Bronchial epithelial cell (primary cell): ENCODE data around the gene DSCAML1. TPM values are rescaled to one million over a fixed set of nuclear protein-coding genes. Genes with fewer than 3 reads are reported as not detected.

Experiments used
- DNase-seq: peaks from one replicate; pipeline ENCODE4 v3.0.0-alpha.2; 2010; ENCODE audit warnings: low read depth
- FAIRE-seq: peaks from 2 replicates; lab custom pipeline; 2011; peaks lifted over from hg19 to GRCh38; lab: Jason Lieb, UNC
- H3K27me3 ChIP-seq: 2 replicates; pipeline ENCODE4 v1.5.1; 2011; ENCODE audit warnings: low read length; ENCODE audit not compliant: control insufficient read depth, insufficient read depth
- H3K36me3 ChIP-seq: 2 replicates; pipeline ENCODE4 v1.5.1; 2011; ENCODE audit warnings: low read length; ENCODE audit not compliant: control insufficient read depth, insufficient read depth
- H3K4me3 ChIP-seq: 2 replicates; pipeline ENCODE4 v1.5.1; 2011; ENCODE audit warnings: mild to moderate bottlenecking, low read depth, low read length, control low read depth
- total RNA-seq: library from RNA; depleted of rRNA; stranded (reverse); fragments of >200 nt; gene quantifications from 2 replicates; pipeline ENCODE4 v1.2.1, GENCODE V29; 2014
- TF ChIP-seq, protein P1 (sequence below): IDR thresholded peaks from 2 replicates; pipeline ENCODE4 v1.5.1; 2011; ENCODE audit warnings: mild to moderate bottlenecking, moderate library complexity, low read length, control low read depth, inconsistent platforms; ENCODE audit not compliant: insufficient read depth, severe bottlenecking

The DSCAML1 gene
- total RNA-seq, 1 donor from 2014 or later: under 0.01 TPM

DNA sequence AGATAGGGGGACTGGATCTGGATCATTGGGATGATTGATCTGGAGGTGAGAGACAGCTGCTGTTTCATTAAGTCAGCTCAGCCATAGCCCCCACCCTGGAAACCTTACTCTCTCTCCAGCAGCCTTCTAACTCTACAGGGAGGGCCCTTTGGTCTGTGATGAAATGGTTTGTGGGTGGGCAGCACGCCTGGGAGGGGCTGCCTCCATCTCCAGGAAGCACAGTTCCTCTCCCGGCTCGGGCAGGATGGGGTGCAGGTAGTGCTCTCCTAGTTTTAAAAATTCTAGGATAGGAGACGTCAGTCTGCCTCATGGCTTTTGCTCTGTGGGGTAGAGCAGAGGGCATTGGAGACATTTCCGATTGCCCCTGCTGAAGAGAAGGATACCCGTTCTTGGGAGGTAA, 379.7 kb downstream of the DSCAML1 start:
- no peaks in the 10 kb centered on the region for H3K36me3 ChIP-seq
- peaks cover 4% of the 10 kb centered on the region for H3K27me3 ChIP-seq
- FAIRE-seq: no peak
- no peak for DNase-seq
- TF ChIP-seq, protein P1, sequence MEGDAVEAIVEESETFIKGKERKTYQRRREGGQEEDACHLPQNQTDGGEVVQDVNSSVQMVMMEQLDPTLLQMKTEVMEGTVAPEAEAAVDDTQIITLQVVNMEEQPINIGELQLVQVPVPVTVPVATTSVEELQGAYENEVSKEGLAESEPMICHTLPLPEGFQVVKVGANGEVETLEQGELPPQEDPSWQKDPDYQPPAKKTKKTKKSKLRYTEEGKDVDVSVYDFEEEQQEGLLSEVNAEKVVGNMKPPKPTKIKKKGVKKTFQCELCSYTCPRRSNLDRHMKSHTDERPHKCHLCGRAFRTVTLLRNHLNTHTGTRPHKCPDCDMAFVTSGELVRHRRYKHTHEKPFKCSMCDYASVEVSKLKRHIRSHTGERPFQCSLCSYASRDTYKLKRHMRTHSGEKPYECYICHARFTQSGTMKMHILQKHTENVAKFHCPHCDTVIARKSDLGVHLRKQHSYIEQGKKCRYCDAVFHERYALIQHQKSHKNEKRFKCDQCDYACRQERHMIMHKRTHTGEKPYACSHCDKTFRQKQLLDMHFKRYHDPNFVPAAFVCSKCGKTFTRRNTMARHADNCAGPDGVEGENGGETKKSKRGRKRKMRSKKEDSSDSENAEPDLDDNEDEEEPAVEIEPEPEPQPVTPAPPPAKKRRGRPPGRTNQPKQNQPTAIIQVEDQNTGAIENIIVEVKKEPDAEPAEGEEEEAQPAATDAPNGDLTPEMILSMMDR: no peak
- H3K4me3 ChIP-seq: no peak overlapping the region

DNA sequence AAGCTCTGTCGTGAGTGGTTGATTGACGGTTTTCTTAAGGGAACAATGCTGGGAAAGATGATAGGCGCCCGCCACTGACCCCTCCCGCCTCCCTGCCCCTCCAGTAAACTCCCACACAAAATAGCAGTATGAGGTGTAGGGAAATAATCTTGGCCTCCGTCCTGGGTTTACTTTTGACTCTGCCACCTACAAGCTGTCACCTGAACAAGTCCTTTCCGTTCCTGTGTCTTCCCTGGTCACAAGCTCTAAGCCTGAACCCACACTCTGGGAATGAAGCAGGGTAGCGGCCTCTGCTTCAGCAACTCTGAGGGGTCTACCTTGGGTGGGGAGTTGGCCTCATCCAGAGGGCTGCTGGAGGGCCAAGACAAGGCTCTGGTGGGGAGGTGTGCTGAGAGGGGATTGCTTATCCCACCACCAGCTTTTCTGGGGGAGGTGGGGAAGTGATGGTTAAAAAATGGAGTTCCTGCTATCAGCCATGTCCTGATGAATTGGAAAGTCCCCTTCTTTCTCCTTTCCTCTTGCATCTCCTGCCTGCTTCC, 381.6 kb downstream of the DSCAML1 start:
- no peak overlapping the region for H3K4me3 ChIP-seq
- DNase-seq: no peak
- peaks cover 6% of the 10 kb centered on the region for H3K36me3 ChIP-seq
- no peak for FAIRE-seq
- TF ChIP-seq, protein P1: no peak
- H3K27me3 ChIP-seq: peaks cover 2% of the 10 kb centered on the region

DNA sequence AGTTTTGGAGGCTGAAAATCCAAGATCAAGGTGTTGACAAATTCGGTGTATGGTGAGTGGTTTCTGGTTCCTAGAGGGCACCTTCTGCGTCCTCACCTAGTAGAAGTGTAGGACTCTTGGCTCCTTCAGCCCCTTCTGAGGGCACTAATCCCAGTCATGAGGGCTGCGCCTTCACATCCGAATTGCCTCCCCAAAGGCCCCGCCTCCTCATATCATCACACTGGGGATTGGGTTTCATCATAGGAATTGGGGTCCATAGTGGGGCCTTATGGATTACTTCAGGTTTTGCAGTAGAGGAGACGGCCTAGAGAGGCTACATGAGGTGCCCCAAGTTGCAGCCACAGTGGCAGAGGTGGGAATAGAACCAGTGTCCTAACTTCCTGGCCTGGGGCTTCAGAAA, 382.3 kb downstream of the DSCAML1 start:
- Histone ChIP-seq H3K36me3 (peaks cover 7% of the 10 kb centered on the region), H3K27me3 (peaks cover 2% of the 10 kb centered on the region), H3K4me3 (no peak overlapping the region)
- DNase-seq (no peak), FAIRE-seq (no peak)
- TF ChIP-seq, protein P1: no peak

DNA sequence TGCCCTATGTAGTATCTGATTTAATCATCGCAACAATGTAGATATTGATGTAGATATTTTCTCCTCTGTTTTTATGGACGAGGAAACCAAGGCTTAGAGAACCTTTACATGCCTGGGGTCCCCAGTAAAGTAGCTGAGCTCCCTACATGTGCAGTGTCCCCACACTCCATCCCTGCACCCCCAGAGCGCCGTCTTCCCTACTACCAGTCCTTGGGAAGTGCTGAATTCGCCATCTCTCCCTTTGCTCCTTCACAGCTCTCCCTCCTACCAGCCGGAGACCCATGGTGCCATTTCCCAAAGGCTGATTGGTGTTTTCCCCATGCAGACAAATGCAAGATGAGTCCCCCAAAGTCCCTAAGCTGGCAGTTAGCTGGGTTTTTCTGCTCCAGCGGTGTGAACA, 383.4 kb downstream of the DSCAML1 start:
- DNase-seq (no peak), FAIRE-seq (no peak)
- Histone ChIP-seq H3K36me3 (peaks cover 7% of the 10 kb centered on the region), H3K27me3 (peaks cover 2% of the 10 kb centered on the region), H3K4me3 (no peak overlapping the region)
- TF ChIP-seq, protein P1: no peak

DNA sequence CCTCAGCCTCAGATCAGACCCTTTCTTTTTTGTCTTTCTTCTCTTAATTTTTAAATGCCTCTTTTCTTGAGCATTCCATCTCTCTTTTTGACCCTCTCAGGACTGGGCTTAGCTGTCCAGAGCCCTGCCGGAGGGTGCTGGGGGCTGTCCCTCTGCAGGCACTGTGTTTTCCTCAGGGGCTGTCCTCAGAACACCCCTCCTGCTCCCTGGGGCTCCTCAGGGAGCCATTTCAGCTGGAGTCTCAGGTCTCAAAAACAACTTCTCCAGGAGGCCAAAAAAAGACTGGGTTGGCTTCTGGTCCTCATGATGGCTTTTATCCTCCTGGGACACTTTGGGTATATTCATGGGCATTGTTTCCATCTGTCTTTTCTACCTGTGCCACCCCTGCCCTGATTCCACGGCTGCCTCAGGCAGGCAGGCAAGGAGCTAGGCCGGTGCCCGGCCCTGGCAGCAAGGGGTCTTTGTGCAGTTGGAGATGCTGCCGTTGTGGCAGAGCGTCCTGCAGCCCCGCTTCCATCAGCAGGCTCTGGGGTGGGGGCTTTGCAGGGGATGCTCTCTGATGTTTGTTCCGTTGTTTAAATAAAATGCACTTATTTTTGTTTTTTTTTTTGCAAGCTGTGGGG, 384.3 kb downstream of the DSCAML1 start:
- no peak for DNase-seq
- TF ChIP-seq, protein P1: no peak
- Histone ChIP-seq H3K36me3 (peaks cover 13% of the 10 kb centered on the region), H3K4me3 (no peak overlapping the region), H3K27me3 (peaks cover 2% of the 10 kb centered on the region)
- FAIRE-seq: no peak

DNA sequence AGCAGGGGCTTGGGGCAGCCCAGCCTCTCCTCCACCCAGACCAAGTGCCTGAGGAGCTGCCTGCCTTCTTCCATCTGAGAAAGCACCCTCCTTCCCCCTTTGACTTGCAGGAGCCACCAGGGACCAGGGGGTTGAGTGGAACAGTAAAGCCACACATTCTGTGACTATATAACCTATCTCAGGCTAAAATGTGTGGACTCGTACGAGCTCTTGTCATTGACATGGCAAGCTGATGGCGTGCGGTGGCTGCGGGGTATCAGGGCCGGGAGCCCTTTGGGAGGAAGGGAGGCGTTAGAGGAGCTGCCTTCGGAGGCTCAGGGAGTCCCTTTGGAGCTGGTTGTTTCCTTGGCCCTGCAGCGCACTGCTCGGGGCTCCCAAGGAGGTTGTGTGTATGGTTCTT, 384.8 kb downstream of the DSCAML1 start:
- FAIRE-seq (no peak), DNase-seq (no peak)
- no peak overlapping the region for H3K4me3 ChIP-seq
- peaks cover 2% of the 10 kb centered on the region for H3K27me3 ChIP-seq
- TF ChIP-seq, protein P1: no peak
- H3K36me3 ChIP-seq: peaks cover 13% of the 10 kb centered on the region
